ENCODE results near the gene TRMU. TPM values are rescaled to one million over a fixed set of nuclear protein-coding genes. Genes with fewer than 3 reads are reported as not detected.

Gene TRMU
- total and polyA plus RNA-seq, 4 donors = 14.3 to 34.4 (median 18.6) TPM

DNA sequence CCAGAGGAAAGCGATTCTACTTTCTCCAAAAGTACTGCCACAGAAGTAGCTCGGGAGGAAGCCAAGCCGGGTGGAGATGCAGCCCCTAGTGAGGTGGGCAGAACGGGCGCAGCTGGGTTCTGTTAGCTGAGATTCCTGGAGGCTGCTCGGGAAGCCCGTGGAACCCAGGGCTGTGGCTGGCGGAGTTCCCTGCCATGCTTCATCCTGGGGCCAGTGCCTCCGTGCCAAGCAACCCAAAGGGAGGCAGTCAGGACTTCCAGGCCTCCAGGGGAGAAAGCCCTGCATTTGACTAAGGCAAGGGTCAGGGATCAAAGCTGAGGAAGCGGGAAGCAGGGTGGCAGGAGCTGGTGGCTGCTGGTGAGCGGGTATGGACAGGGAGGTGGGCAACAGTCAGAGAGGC is 6.7 kb upstream of the TRMU start:
- H3K27me3 ChIP-seq (ENCODE audit: control insufficient read depth in 4 of 4, insufficient read depth in 4 of 4, low read length in 3 of 4) = no peaks in the 10 kb centered on the region
- H3K36me3 ChIP-seq (ENCODE audit: control insufficient read depth in 4 of 4, insufficient read depth in 3 of 4, low read depth in 1 of 4, low read length in 3 of 4) = no peaks in the 10 kb centered on the region
- DNase-seq (ENCODE audit: low spot score) = no peak
- no peaks in the 10 kb centered on the region for H3K9me3 ChIP-seq (ENCODE audit: control insufficient read depth in 4 of 4, low read length in 3 of 4)
- no peak overlapping the region for H3K27ac ChIP-seq (ENCODE audit: low read depth in 1 of 2, low read length in 2 of 2)
- TF ChIP-seq ZBTB33 (IDR thresholded peaks at IDR 0.05) = no peak
- H3K9ac ChIP-seq (ENCODE audit: low read depth in 1 of 2, low read length in 2 of 2) = no peak overlapping the region
- H3K4me3 ChIP-seq (ENCODE audit: low read depth in 1 of 3, low read length in 3 of 3) = no peak overlapping the region
- no peaks in the 10 kb centered on the region for H3K4me1 ChIP-seq (ENCODE audit: control insufficient read depth in 4 of 4, insufficient read depth in 4 of 4, low read length in 3 of 4)
- 98% methylated on average over 11 of the region's 11 CpGs for WGBS

- H3K36me3 ChIP-seq (ENCODE audit: control insufficient read depth in 4 of 4, insufficient read depth in 3 of 4, low read depth in 1 of 4, low read length in 3 of 4) = no peaks in the 10 kb centered on the region
- WGBS = 96% methylated on average over 8 of the region's 8 CpGs
Observed at GRCh38 chr22:46329616-46330015, 5.9 kb upstream of the TRMU start.

More at GRCh38 chr22:46329616-46330015, 5.9 kb upstream of the TRMU start:
- Histone ChIP-seq H3K27ac (ENCODE audit: low read depth in 1 of 2, low read length in 2 of 2) (no peak overlapping the region), H3K27me3 (ENCODE audit: control insufficient read depth in 4 of 4, insufficient read depth in 4 of 4, low read length in 3 of 4) (no peaks in the 10 kb centered on the region), H3K9ac (ENCODE audit: low read depth in 1 of 2, low read length in 2 of 2) (no peak overlapping the region), H3K4me3 (ENCODE audit: low read depth in 1 of 3, low read length in 3 of 3) (no peak overlapping the region), H3K9me3 (ENCODE audit: control insufficient read depth in 4 of 4, low read length in 3 of 4) (no peaks in the 10 kb centered on the region), H3K4me1 (ENCODE audit: control insufficient read depth in 4 of 4, insufficient read depth in 4 of 4, low read length in 3 of 4) (no peaks in the 10 kb centered on the region)
- TF ChIP-seq YY1 (IDR thresholded peaks at IDR 0.05) (no peak), REST (IDR thresholded peaks at IDR 0.05) (no peak), NR2F2 (IDR thresholded peaks at IDR 0.05) (no peak), RAD21 (IDR thresholded peaks at IDR 0.05) (no peak), MAX (IDR thresholded peaks at IDR 0.05) (no peak), FOXA1 (IDR thresholded peaks at IDR 0.05) (no peak), ATF3 (IDR thresholded peaks at IDR 0.05) (no peak), GABPA (IDR thresholded peaks at IDR 0.05 in 1 of 2, conservative IDR thresholded peaks at IDR 0.05 in 1 of 2) (no peak), HNF4A (conservative IDR thresholded peaks at IDR 0.05) (no peak)
- TF ChIP-seq, protein P1, sequence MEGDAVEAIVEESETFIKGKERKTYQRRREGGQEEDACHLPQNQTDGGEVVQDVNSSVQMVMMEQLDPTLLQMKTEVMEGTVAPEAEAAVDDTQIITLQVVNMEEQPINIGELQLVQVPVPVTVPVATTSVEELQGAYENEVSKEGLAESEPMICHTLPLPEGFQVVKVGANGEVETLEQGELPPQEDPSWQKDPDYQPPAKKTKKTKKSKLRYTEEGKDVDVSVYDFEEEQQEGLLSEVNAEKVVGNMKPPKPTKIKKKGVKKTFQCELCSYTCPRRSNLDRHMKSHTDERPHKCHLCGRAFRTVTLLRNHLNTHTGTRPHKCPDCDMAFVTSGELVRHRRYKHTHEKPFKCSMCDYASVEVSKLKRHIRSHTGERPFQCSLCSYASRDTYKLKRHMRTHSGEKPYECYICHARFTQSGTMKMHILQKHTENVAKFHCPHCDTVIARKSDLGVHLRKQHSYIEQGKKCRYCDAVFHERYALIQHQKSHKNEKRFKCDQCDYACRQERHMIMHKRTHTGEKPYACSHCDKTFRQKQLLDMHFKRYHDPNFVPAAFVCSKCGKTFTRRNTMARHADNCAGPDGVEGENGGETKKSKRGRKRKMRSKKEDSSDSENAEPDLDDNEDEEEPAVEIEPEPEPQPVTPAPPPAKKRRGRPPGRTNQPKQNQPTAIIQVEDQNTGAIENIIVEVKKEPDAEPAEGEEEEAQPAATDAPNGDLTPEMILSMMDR (IDR thresholded peaks at IDR 0.05; ENCODE audit: low read depth, low read length, missing input control) = no peak
- no peak for DNase-seq (ENCODE audit: low spot score)

All from liver (tissue), 9 donors.